HG02840 (cell line): Measurements from ENCODE around the gene WAPL.

Source experiments
- ATAC-seq: cut with Tn5 transposase; IDR thresholded peaks from one replicate; pipeline ENCODE4 v1.9.1; 2021; ENCODE audit warnings: mild to moderate bottlenecking, moderate library complexity, moderate number of reproducible peaks; ENCODE audit not compliant: unreplicated experiment, low FRiP score

Gene WAPL

GRCh38 chr10:86419101-86419500 is 102.5 kb downstream of the WAPL start:
- ATAC-seq = no peak

- no peak for ATAC-seq
Measured at GRCh38 chr10:86415583-86415982, 106.0 kb downstream of the WAPL start.

GRCh38 chr10:86415116-86415515 is 106.5 kb downstream of the WAPL start:
- no peak for ATAC-seq

- peak; percentile 66 for ATAC-seq
Measured at GRCh38 chr10:86413046-86413728, 108.4 kb downstream of the WAPL start.

GRCh38 chr10:86411852-86412560 is 109.6 kb downstream of the WAPL start:
- no peak for ATAC-seq

GRCh38 chr10:86411281-86411841 is 110.2 kb downstream of the WAPL start:
- peak; percentile 40 for ATAC-seq

- no peak for ATAC-seq
Measured at GRCh38 chr10:86410542-86411124, 111.0 kb downstream of the WAPL start.

GRCh38 chr10:86409183-86409582 is 112.4 kb downstream of the WAPL start:
- ATAC-seq = no peak

- ATAC-seq = no peak
Measured at GRCh38 chr10:86403183-86403797, 118.3 kb downstream of the WAPL start.

- ATAC-seq = no peak
Measured at GRCh38 chr10:86402283-86402941, 119.2 kb downstream of the WAPL start.

GRCh38 chr10:86401588-86402282 is 119.9 kb downstream of the WAPL start:
- ATAC-seq = no peak

- ATAC-seq = peak; percentile 42
Measured at GRCh38 chr10:86400705-86401587, 120.6 kb downstream of the WAPL start.

- peak; percentile 85 for ATAC-seq
Measured at GRCh38 chr10:86399879-86400704, 121.5 kb downstream of the WAPL start.

GRCh38 chr10:86399514-86399878 is 122.1 kb downstream of the WAPL start:
- ATAC-seq = no peak

- ATAC-seq = no peak
Measured at GRCh38 chr10:86397120-86397519, 124.5 kb downstream of the WAPL start.

- ATAC-seq = no peak
Measured at GRCh38 chr10:86393862-86394455, 127.6 kb downstream of the WAPL start.

GRCh38 chr10:86393362-86393761 is 128.2 kb downstream of the WAPL start:
- no peak for ATAC-seq

- ATAC-seq = peak; percentile 43
Measured at GRCh38 chr10:86392723-86393094, 128.9 kb downstream of the WAPL start.
